WERI-Rb-1 (cell line): ENCODE measurements around the gene C10orf105.

ENCODE experiments used
- DNase-seq: peaks from one replicate; pipeline ENCODE4 v3.0.0-alpha.2; 2020
- H3K27ac ChIP-seq: fragments of 250-450 bp; sonication (Bioruptor Pico); 2 replicates; pipeline ENCODE4 v1.5.1; 2020; ENCODE audit warnings: mild to moderate bottlenecking, moderate library complexity
- H3K27me3 ChIP-seq: fragments of 250-450 bp; sonication (Bioruptor Pico); 2 replicates; pipeline ENCODE4 v1.5.1; 2021; ENCODE audit warnings: mild to moderate bottlenecking, low read depth, moderate library complexity; ENCODE audit not compliant: insufficient read depth, severe bottlenecking
- H3K36me3 ChIP-seq: fragments of 250-450 bp; sonication (Bioruptor Pico); 2 replicates; pipeline ENCODE4 v1.5.1; 2020; ENCODE audit warnings: mild to moderate bottlenecking, moderate library complexity
- H3K4me3 ChIP-seq: 2 replicates; pipeline ENCODE4 v1.5.1; 2011; ENCODE audit warnings: low read depth, mild to moderate bottlenecking, control low read depth, low read length
- H3K9me3 ChIP-seq: fragments of 250-450 bp; sonication (Bioruptor Pico); 2 replicates; pipeline ENCODE4 v1.5.1; 2021; ENCODE audit warnings: mild to moderate bottlenecking, moderate library complexity; ENCODE audit not compliant: severe bottlenecking
- CTCF ChIP-seq: IDR thresholded peaks from 2 replicates; pipeline ENCODE4 v1.5.1; 2011; ENCODE audit warnings: low read depth, mild to moderate bottlenecking, control low read depth, inconsistent platforms, low read length

C10orf105 gene

GRCh38 chr10:71744897-71745663, 25.5 kb upstream of the C10orf105 start:
- DNase-seq, result no peak
- H3K36me3 ChIP-seq, result peaks cover 39% of the 10 kb centered on the region
- no peak overlapping the region for H3K4me3 ChIP-seq
- H3K27me3 ChIP-seq, result no peaks in the 10 kb centered on the region
- H3K9me3 ChIP-seq, result no peaks in the 10 kb centered on the region
- no peak overlapping the region for H3K27ac ChIP-seq
- TF ChIP-seq CTCF, result no peak

- TF ChIP-seq CTCF, result no peak
Measured at GRCh38 chr10:71743866-71744265, 24.3 kb upstream of the C10orf105 start.

DNA sequence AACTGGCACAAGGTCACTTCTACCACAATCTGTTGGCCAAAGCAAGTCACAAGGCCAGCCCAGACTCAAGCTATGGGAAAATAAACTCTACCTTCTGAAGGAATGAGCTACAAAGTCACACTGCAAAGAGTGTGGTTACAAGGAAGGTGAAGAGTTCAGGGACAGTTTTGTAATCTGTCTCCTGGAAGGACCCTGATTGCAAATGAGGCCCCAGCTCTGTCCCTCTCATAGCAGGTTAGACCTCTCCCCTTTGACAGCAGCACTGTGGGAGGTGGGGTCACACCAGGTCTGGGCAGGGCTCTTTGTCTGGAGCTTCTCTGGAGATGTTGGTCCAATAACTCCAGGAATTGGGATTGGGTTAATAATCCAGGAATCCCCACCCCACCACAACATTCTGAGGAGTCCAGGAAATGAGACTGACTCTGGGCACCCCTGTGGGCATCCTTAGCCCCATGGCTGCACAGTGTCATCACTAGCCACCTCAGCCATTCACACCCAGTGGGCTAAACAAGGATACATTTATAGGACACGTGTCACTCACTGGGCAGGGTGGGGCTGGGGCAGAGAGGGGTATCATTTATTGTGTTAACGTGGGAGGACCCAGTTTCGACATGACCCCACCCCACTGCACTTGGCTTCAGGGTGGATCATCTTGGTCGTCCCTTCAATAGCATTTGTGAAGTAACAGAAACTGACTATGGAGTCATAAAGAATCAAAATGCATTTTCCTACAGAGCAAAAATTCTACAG, 23.7 kb upstream of the C10orf105 start:
- TF ChIP-seq CTCF, result no peak
- Histone ChIP-seq H3K27ac (no peak overlapping the region), H3K27me3 (no peaks in the 10 kb centered on the region), H3K36me3 (peaks cover 39% of the 10 kb centered on the region), H3K4me3 (no peak overlapping the region), H3K9me3 (no peaks in the 10 kb centered on the region)
- no peak for DNase-seq

More at GRCh38 chr10:71743866-71744265, 24.3 kb upstream of the C10orf105 start:
- H3K27me3 ChIP-seq, result no peaks in the 10 kb centered on the region
- H3K9me3 ChIP-seq, result no peaks in the 10 kb centered on the region
- no peak for DNase-seq
- no peak overlapping the region for H3K27ac ChIP-seq
- H3K36me3 ChIP-seq, result peaks cover 39% of the 10 kb centered on the region
- H3K4me3 ChIP-seq, result no peak overlapping the region

DNA sequence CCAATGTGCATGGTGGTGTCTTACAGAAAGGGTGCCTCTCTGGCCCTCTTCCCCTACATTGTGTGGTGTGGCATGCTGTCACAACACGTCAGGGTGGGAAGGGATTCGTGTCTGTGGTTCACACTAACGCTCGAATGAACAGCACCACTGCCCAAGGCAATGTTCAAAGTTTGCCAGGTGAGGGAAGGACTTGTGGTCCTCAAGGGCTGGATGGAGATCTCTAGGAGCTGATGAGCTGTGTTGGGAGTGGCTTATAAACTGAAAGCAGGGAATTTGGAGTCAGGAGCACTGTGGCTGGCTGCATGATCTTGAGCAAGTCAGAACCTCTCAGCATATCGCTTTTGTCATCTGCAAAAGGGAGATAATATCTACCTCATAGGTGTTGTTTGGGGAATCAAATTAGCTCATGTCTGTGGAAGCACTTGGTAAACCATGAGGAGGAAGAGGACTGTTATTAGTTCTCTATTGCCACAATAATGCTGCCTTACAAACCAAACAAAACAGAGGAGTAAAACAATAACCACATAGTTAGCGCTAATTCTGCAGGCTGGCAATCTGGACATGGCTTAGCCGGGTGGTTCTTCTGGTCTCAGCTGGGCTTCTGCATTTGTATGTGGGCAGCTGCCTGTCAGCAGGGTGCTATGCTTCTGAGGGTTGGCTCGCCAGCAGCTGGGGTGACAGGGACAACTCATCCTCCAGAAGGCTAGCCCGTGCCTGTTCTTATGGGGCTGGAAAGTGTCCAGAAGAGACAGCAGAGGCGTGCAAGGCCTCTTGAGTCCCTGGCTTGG, 22.9 kb upstream of the C10orf105 start:
- Histone ChIP-seq H3K27me3 (no peaks in the 10 kb centered on the region), H3K36me3 (peaks cover 39% of the 10 kb centered on the region), H3K9me3 (no peaks in the 10 kb centered on the region), H3K27ac (no peak overlapping the region), H3K4me3 (no peak overlapping the region)
- DNase-seq, result no peak
- no peak for TF ChIP-seq CTCF

DNA sequence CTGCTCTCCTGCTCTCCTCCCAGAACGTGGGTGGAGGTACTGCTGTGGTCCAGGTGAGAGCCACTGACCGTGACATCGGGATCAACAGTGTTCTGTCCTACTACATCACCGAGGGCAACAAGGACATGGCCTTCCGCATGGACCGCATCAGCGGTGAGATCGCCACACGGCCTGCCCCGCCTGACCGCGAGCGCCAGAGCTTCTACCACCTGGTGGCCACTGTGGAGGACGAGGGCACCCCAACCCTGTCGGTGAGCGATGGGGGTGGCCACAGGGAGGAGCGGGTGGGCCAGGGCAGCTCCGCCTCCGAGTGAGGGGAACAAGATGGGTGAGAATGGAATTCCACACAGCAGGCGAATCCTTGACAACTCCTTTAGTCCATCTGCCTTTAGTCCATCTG, 22.1 kb upstream of the C10orf105 start:
- no peaks in the 10 kb centered on the region for H3K27me3 ChIP-seq
- no peaks in the 10 kb centered on the region for H3K9me3 ChIP-seq
- H3K36me3 ChIP-seq, result peaks cover 39% of the 10 kb centered on the region
- no peak for DNase-seq
- H3K4me3 ChIP-seq, result no peak overlapping the region
- no peak overlapping the region for H3K27ac ChIP-seq
- TF ChIP-seq CTCF, result no peak
